Measurements from ENCODE around the gene MUS81.

MUS81 gene

DNA sequence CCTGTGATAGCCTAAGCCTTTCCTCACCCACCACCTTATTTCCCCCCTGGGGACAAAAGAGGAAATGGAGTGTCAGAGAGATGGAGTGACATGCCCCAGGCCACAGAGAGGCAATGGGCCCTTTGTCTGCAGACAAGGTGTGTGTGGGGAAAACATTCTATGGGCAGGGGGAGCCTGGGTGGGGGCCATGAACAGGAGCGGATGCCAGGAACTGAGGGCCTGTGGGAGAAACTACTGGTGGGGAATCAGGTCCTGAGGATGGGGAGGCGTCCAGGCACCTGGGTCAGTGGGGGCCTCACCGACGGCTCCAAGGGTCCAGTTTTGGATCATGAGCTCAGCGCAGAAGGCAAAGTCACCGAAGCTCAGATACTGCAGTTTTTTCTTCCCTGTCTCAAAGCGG, 25.0 kb downstream of the MUS81 start:
- no peak for DNase-seq (ENCODE audit: low read depth in 1 of 2, low spot score in 1 of 2)
- no peak overlapping the region for H3K27ac ChIP-seq (replicated peaks)
- H3K4me3 ChIP-seq (replicated peaks; ENCODE audit: insufficient read depth, low read length), result no peak overlapping the region
- H3K27me3 ChIP-seq (ENCODE audit: insufficient read depth, poor library complexity, severe bottlenecking), result no peaks in the 10 kb centered on the region
- no peak for TF ChIP-seq SPI1 (IDR thresholded peaks at IDR 0.05; ENCODE audit: borderline replicate concordance, low read depth)
- TF ChIP-seq, protein P1, sequence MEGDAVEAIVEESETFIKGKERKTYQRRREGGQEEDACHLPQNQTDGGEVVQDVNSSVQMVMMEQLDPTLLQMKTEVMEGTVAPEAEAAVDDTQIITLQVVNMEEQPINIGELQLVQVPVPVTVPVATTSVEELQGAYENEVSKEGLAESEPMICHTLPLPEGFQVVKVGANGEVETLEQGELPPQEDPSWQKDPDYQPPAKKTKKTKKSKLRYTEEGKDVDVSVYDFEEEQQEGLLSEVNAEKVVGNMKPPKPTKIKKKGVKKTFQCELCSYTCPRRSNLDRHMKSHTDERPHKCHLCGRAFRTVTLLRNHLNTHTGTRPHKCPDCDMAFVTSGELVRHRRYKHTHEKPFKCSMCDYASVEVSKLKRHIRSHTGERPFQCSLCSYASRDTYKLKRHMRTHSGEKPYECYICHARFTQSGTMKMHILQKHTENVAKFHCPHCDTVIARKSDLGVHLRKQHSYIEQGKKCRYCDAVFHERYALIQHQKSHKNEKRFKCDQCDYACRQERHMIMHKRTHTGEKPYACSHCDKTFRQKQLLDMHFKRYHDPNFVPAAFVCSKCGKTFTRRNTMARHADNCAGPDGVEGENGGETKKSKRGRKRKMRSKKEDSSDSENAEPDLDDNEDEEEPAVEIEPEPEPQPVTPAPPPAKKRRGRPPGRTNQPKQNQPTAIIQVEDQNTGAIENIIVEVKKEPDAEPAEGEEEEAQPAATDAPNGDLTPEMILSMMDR (IDR thresholded peaks at IDR 0.05; ENCODE audit: insufficient read depth, low read length), result no peak
- TF ChIP-seq POLR2AphosphoS5 (IDR thresholded peaks at IDR 0.05; ENCODE audit: low read depth), result no peak
- TF ChIP-seq, protein P2, sequence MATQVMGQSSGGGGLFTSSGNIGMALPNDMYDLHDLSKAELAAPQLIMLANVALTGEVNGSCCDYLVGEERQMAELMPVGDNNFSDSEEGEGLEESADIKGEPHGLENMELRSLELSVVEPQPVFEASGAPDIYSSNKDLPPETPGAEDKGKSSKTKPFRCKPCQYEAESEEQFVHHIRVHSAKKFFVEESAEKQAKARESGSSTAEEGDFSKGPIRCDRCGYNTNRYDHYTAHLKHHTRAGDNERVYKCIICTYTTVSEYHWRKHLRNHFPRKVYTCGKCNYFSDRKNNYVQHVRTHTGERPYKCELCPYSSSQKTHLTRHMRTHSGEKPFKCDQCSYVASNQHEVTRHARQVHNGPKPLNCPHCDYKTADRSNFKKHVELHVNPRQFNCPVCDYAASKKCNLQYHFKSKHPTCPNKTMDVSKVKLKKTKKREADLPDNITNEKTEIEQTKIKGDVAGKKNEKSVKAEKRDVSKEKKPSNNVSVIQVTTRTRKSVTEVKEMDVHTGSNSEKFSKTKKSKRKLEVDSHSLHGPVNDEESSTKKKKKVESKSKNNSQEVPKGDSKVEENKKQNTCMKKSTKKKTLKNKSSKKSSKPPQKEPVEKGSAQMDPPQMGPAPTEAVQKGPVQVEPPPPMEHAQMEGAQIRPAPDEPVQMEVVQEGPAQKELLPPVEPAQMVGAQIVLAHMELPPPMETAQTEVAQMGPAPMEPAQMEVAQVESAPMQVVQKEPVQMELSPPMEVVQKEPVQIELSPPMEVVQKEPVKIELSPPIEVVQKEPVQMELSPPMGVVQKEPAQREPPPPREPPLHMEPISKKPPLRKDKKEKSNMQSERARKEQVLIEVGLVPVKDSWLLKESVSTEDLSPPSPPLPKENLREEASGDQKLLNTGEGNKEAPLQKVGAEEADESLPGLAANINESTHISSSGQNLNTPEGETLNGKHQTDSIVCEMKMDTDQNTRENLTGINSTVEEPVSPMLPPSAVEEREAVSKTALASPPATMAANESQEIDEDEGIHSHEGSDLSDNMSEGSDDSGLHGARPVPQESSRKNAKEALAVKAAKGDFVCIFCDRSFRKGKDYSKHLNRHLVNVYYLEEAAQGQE (IDR thresholded peaks at IDR 0.05; ENCODE audit: insufficient replicate concordance, low read depth), result no peak
- TF ChIP-seq GABPA (IDR thresholded peaks at IDR 0.05; ENCODE audit: low read depth), result no peak

DNA sequence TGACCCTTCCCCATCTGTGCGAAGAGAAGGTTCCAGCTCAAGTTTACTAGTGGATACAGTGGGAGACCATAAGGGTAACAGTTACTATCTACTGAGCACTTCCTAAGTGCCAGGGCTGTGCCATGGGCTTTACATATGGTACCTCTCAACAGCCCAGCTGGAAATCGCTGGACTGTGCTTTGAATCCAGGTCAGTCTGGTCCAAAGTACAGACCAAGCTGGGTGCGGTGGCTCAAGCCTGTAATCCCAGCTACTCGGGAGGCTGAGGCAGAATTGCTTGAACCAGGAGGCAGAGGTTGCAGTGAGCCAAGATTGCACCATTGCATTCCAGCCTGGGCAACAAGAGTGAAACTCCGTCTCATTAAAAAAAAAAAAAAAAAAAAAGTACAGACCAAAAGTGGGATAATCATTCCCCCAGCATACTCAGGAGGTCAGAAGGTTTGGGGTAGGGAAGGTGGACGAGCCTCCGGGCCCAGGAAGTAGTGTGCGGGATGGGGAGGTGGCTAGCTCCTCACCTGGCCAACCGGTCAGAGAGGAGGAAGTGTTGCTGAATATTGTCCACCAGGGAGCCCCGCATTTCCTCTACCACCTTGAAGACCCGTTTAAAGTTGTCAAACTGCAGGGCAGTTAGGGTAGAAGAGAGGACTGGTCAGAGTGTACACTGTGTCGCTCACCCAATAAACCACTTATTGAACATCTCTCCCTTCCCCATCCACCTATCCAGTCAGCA, 25.7 kb downstream of the MUS81 start:
- Histone ChIP-seq H3K27ac (replicated peaks) (no peak overlapping the region), H3K27me3 (ENCODE audit: insufficient read depth, poor library complexity, severe bottlenecking) (no peaks in the 10 kb centered on the region), H3K4me3 (replicated peaks; ENCODE audit: insufficient read depth, low read length) (no peak overlapping the region)
- DNase-seq (ENCODE audit: low read depth in 1 of 2, low spot score in 1 of 2), result no peak
- TF ChIP-seq GABPA (IDR thresholded peaks at IDR 0.05; ENCODE audit: low read depth) (no peak), SPI1 (IDR thresholded peaks at IDR 0.05; ENCODE audit: borderline replicate concordance, low read depth) (no peak), POLR2AphosphoS5 (IDR thresholded peaks at IDR 0.05; ENCODE audit: low read depth) (no peak)
- TF ChIP-seq, protein P1 (IDR thresholded peaks at IDR 0.05; ENCODE audit: insufficient read depth, low read length), result no peak
- TF ChIP-seq, protein P2 (IDR thresholded peaks at IDR 0.05; ENCODE audit: insufficient replicate concordance, low read depth), result no peak

DNA sequence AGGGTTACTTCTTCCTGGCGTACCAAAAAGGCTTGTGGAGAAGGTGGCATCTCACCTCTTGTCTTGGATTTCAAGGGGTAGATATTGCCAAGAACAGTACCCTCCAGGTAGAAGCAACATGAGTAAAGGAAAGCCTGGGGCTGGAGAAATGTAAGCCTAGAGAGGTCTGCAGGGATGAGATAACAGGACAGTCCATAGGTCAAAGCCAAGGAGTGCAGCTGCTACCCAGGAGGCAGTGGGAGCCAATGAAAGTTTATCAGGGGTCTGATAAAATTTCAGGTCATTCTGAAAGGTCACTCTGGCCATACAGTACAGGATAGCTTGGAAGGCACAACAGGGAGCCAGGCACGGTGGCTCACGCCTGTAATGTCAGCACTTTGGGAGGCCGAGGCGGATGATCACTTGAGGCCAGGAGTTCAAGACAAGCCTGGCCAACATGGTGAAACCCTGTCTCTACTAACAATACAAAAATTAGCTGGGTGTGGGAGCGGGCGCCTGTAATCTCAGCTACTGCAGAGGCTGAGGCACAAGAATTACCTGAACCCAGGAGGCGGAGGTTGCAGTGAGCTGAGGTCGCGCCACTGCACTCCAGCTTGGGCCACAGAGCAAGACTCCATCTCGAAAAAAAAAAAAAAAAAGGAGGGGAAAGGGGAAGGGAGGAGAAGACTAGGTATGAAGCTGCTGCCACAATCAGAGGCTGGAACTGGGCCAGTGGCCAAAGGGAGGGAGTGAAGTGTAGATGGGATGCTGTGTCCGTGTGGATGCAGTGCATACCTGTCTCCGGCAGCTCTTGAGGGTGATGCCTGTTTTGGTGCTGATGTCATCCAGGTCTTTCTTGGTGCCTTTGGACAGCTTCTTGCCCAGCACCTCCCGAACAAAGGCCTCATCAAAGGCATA, 26.8 kb downstream of the MUS81 start:
- Histone ChIP-seq H3K4me3 (replicated peaks; ENCODE audit: insufficient read depth, low read length) (peak overlapping the region; percentile 96), H3K27me3 (ENCODE audit: insufficient read depth, poor library complexity, severe bottlenecking) (no peaks in the 10 kb centered on the region), H3K27ac (replicated peaks) (no peak overlapping the region)
- TF ChIP-seq, protein P1 (IDR thresholded peaks at IDR 0.05; ENCODE audit: insufficient read depth, low read length), result no peak
- TF ChIP-seq POLR2AphosphoS5 (IDR thresholded peaks at IDR 0.05; ENCODE audit: low read depth) (no peak), SPI1 (IDR thresholded peaks at IDR 0.05; ENCODE audit: borderline replicate concordance, low read depth) (no peak), GABPA (IDR thresholded peaks at IDR 0.05; ENCODE audit: low read depth) (no peak)
- TF ChIP-seq, protein P2 (IDR thresholded peaks at IDR 0.05; ENCODE audit: insufficient replicate concordance, low read depth), result no peak
- no peak for DNase-seq (ENCODE audit: low read depth in 1 of 2, low spot score in 1 of 2)

Measured in HL-60 (cell line).